H1 (cell line): ENCODE measurements around the gene UBXN1.

Experiments used
- CREB1 ChIP-seq: IDR thresholded peaks from 2 replicates; pipeline ENCODE4 v1.6.1; 2012; ENCODE audit warnings: inconsistent platforms
- CTCF ChIP-seq, 3 experiments: IDR thresholded peaks; 1 replicate in 2 of 3; 2 replicates in 1 of 3; pipeline versions ENCODE4 v1.5.1 to v1.6.1; 2011; ENCODE audit warnings: low read length in 3 of 3, mild to moderate bottlenecking in 3 of 3, inconsistent platforms in 2 of 3, low read depth in 1 of 3, moderate library complexity in 1 of 3; ENCODE audit not compliant: insufficient read depth in 1 of 3; ENCODE audit errors: control extremely low read depth in 1 of 3
- EP300 ChIP-seq, 2 experiments: IDR thresholded peaks; 1 replicate in 1 of 2; 2 replicates in 1 of 2; pipeline ENCODE4 v1.6.1; 2011 to 2012; ENCODE audit warnings: low read depth in 2 of 2, low read length in 2 of 2, mild to moderate bottlenecking in 2 of 2, borderline replicate concordance in 1 of 2, inconsistent platforms in 1 of 2, moderate library complexity in 1 of 2
- EZH2 ChIP-seq: fragments of 200-600 bp; sonication (generic); IDR thresholded peaks from 2 replicates; pipeline ENCODE4 v1.7.1; 2012; ENCODE audit warnings: low read depth, mild to moderate bottlenecking, moderate library complexity, low read length, inconsistent platforms; ENCODE audit not compliant: severe bottlenecking
- GTF2F1 ChIP-seq: IDR thresholded peaks from 2 replicates; pipeline ENCODE4 v1.6.1; 2012; ENCODE audit warnings: low read depth, low read length, improper control_type of control experiment, borderline replicate concordance
- POLR2A ChIP-seq, 2 experiments: IDR thresholded peaks; 1 replicate in 1 of 2; 2 replicates in 1 of 2; pipeline ENCODE4 v1.6.1; 2011; ENCODE audit warnings: low read depth in 2 of 2, low read length in 2 of 2, mild to moderate bottlenecking in 2 of 2; ENCODE audit errors: control extremely low read depth in 1 of 2
- RNF2 ChIP-seq: fragments of 200-900, 300-1000 bp; sonication (generic); IDR thresholded peaks from 2 replicates; pipeline ENCODE4 v1.7.1; 2016; ENCODE audit warnings: borderline replicate concordance, low read depth, mild to moderate bottlenecking, antibody characterized with exemption, low read length; ENCODE audit not compliant: poor library complexity, severe bottlenecking; ENCODE audit errors: missing control alignments
- TBP ChIP-seq: IDR thresholded peaks from 2 replicates; pipeline ENCODE4 v1.6.1; 2011; ENCODE audit warnings: low read depth, low read length, improper control_type of control experiment

- TF ChIP-seq CREB1 (no peak), CTCF (IDR thresholded peaks at IDR 0.05; ENCODE audit: control extremely low read depth in 1 of 3, insufficient read depth in 1 of 3, low read depth in 1 of 3, low read length in 3 of 3) (no peak), EZH2 (no peak), TBP (no peak), GTF2F1 (no peak), EP300 (IDR thresholded peaks at IDR 0.05; ENCODE audit: borderline replicate concordance in 1 of 2, low read depth in 2 of 2, low read length in 2 of 2) (no peak), POLR2A (IDR thresholded peaks at IDR 0.05; ENCODE audit: control extremely low read depth in 1 of 2, low read depth in 2 of 2, low read length in 2 of 2) (no peak), RNF2 (no peak)
These were observed 14.3 kb downstream of the UBXN1 start for GRCh38 chr11:62664405-62665074.
